CD4-positive, alpha-beta T cell treated with Interferon gamma for 1 hour (primary cell): ENCODE results near the gene STON2.

Experiments used
- DNase-seq: peaks from one replicate; pipeline ENCODE4 v3.0.0-alpha.2; 2020

STON2 gene

DNA sequence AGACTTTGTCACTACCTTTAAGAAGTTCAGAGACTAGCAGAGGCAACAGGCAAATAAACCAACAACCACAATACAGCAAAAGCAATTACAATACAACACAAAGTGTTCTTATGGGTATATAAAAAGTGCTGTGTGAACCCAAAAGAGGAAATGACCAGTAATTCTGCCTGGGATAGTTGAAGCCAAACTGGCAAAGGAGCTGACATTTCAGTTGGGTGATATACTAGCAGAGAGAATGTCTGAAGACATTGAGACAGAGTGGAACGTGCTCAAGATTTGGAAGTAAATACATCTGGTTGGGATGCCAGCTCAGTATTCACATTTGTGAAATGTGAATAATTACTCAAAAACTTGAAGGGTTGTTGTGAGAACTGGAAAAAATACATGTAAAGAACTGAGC is 98.8 kb downstream of the STON2 start:
- DNase-seq, result no peak

DNA sequence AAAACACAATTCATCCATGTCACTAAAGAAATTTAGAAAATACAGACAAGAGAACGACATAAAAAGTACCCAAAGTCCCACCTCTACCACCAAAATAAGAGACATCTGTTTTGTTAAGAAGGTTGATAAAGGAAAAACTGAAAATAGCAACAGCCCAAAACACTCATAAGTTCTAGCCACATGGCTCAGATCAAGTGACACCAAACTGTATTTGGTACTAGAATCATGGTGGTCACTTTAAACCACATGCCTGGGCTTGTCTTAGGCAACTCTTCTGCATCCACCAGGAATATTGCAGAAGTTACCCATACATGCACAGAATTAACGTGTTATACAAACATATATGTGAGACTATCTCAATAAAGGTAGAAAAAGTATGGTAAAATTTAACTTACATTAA is 101.2 kb downstream of the STON2 start:
- DNase-seq, result no peak

- DNase-seq, result no peak
These were observed 102.0 kb downstream of the STON2 start for GRCh38 chr14:81298122-81298521.

GRCh38 chr14:81295958-81296923 is 103.9 kb downstream of the STON2 start:
- DNase-seq, result no peak

DNA sequence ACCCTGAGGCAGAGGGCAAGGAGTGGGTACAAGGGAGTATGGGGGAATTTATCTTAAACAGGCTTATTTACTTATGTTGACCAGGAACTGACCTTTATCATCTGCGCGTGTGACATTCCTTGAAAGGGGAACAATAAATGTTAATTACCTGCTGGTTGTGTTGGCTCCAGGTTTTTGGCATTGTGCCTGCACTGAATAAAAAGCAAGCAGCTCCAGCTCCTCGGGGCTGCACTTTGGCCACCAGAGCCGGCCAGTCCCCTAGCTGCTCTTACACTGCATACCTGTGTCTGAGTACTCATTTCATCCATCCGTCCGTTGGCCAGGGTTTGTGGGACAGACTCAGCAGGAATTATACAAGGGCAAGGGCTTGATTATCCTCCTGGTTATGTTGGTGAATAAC is 110.6 kb downstream of the STON2 start:
- DNase-seq, result no peak

DNA sequence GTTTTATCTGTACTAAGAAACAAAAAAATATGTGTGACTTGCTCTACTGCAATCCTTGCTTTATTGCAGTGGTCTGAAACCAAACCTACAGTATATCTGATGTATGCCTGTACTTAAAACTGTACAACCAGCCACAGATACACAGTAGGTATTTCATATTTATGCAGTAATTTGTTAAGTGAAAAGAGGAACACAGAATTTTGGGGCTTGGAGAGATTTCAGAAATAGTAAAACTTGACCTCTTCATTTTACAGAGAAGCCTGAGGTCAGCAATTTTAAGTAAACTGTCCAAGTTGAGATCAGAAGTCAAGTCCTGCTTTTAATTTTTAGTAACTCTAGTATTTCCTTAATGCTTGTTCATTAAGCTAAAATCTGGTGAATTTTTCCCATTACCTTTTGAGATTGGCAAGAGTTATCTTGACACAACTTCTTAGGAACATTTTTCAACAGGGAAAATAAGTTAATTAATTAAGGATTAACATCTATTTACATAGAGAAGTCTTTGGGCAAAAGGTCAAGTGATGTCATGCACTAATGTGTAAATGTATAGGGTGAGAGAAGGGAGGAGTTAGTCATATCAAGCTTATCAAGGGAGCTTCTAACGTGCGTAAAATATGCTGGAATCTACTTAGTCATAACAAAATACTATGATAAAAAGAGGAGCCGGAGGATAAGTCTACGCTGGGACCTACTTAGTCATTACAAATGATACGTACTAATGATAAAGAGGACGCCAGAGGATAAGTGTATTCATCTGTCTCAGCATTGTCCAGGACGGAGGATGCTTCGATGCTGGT is 113.4 kb downstream of the STON2 start:
- no peak for DNase-seq

DNA sequence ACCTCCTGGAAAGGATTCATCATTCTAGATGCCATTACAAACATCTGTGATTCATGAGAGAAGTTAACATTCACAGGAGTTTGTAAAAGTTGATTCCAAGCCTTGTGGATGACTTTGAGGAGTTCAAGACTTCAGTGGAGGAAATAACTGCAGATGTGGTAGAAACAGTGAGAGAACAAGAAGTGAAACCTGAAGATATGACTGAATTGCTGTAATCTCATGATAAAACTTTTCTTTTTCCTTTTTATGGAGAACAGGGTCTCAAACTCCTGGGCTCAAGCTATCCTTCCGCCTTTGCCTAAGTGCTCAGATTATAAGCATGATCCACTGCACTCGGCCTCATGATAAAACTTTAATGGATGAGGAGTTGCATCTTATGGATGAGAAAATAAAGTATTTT is 114.9 kb downstream of the STON2 start:
- DNase-seq, result no peak

DNA sequence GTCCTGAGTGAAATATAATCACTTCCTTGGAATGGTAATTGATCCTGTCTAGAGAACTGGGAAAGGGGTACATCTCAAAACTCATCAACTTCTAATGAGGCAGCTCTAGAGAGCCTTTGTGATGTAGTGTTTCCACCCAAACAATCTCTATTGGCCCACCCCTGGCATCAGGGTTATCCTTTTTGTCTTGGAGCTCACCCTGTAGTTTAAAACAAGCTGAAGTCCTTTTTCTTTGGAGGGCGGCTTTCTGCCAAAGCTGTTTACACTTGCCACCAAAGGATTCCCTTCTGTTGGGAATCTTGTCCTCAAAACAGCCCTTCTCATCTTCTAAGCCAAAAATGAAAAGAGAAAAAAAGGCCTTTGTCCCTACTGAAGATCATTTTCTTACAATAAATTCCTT is 118.8 kb downstream of the STON2 start:
- DNase-seq, result no peak

DNA sequence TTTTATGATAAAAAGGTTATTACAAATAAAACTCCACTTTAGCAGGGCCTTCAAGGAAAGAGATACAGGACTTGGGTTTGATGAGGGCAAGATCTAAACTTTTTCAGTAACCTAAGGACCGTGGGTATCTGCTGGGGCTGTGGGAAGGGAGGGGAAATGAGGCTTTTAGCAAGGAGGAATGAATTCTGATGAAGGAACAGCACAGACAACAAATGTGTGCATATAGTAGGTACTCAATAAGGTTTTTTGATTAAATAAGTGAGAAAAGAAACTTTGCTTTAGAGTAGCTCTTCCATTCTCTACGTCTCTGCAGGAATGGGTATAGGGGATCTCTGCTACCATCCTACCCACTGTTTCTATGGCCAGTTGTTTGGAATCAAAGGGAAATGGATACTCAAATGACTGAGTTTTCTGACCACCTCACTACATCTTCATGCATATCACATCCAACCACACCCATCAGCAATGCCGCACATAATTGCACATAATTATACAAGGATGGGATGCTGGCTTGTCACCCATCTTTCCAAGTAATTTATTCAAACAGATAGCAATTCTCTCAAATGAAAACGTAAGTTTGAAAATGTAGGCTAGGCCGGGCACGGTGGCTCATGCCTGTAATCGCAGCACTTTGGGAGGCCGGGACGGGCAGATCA is 119.9 kb downstream of the STON2 start:
- DNase-seq, result no peak

- no peak for DNase-seq
These were observed 123.0 kb downstream of the STON2 start for GRCh38 chr14:81277096-81277495.

- no peak for DNase-seq
These were observed 123.8 kb downstream of the STON2 start for GRCh38 chr14:81276073-81277069.

- no peak for DNase-seq
These were observed 124.6 kb downstream of the STON2 start for GRCh38 chr14:81275305-81276072.

DNA sequence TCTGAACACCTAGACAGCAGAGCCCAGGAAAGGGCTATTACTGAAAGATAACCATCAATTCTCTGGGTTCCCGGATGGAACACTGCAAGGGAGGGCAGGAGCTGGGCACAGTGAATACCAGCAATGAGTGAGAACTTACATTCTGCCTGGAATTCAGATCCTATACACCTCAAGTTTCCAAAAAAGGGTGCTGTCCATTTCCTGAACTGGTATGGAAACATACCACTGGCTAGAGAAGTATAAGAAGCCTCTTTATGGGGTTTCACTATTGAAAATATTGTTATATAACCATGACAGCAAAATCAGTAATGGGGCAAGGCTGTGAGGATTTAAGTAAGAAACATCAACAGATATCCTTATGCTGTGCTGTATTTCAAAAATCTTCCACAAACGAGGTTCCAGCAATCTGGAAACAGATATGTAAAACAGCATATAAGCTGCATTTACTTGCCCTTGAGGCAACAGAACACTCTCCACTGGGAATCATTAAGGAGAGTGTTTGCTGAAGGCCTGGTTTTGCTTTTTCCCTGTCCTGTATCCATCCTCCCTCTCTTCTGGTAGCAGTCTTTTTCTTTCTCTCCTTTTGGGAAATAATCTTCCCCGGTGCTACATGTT is 126.1 kb downstream of the STON2 start:
- no peak for DNase-seq

DNA sequence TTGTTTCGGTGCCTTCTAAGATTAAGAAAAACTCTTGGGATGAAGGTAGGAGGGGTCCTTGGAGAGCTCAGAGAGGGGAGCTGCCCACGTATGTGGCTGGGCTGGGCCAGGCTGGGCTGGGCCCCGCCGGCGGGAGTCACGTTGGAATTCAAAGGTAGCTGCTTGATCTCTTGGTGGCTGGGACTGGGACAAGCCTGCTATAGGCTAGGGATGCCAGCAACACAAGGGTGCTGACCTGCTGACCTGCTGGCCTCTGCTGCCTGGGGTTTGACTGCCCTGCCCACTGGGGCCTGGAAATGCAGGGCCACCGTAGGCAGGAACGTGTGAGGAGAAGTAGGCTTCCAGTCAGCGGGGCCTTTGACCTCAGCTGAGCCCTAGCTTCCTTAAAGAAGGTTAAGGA is 126.6 kb downstream of the STON2 start:
- no peak for DNase-seq

DNA sequence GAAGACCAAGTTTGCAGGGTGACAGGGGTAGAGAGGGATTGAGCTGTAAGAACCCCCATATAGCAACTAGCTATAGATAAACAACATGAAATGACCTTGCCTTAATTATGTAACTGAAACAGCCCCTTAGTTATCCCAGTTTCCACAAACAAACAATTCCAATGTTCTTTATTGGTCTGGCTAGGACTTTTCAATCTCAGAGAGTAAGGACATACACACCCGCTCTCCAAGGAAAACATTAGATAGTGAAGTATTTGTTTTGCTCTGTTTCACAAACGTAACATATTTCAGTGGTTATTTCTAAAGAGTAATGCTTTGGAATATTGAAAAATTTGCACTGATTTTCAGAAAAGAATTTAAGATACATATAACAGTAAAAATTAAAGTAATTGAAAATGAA is 127.8 kb downstream of the STON2 start:
- no peak for DNase-seq

DNA sequence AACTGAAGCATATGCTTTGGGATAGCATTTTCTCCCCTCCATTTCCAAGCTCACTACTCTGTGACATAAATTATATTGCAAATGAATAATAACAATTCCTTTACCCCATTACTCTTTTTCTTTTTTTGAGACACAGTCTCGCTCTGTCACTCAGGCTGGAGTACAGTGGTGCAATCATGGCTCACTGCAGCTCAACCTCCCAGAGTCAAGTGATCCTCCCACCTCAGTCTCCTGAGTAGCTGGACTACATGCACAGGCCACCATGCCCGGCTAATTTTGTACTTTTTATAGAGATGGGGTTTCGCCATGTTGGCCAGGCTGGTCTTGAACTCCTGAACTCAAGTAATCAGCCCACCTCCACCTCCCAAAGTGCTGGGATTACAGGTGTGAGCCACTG is 130.1 kb downstream of the STON2 start:
- DNase-seq, result no peak

- no peak for DNase-seq
These were observed 130.8 kb downstream of the STON2 start for GRCh38 chr14:81269100-81269978.

- DNase-seq, result no peak
These were observed 132.1 kb downstream of the STON2 start for GRCh38 chr14:81268016-81268416.

DNA sequence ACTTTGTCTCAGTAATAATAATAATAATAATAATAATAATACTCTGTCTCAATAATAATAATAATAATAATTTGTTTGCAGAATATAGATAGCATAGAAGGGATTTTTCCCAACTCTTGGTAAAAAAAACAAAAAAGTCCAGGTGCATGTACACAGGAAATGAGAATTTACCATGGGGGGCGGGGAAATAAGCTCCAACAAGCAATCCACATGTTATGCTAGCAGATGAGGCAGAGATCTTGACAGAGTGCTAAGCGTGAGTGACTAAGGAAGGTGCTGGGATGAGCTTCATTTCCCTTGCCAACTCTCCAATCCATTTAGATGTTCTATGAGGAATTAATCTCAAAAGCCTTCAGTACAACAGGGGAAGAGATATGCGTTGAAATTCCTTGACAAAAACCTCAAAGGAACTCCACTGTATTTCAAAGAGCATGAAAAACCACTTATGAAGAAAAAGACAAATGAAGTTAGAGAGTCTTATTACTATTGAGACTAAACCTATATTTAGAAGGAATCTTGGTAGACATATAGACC is 134.4 kb downstream of the STON2 start:
- DNase-seq, result no peak

- DNase-seq, result no peak
These were observed 135.5 kb downstream of the STON2 start for GRCh38 chr14:81264671-81265070.
